SU-DHL-6 (cell line): Measurements from ENCODE around the gene SYT5.
A peak's percentile ranks its signal among the peaks of the same experiment; 100 is the strongest.
"Not testable (repeated sequence)": the region's sequence is repeated elsewhere in the genome, so short reads cannot be mapped to it uniquely, and the experiment has no call there.

ENCODE experiments used
- H2AFZ ChIP-seq: fragments of 200-600 bp; sonication (generic); 2 replicates; pipeline ENCODE4 v1.6.1; 2014; ENCODE audit warnings: low read depth, mild to moderate bottlenecking, moderate library complexity, mixed read lengths, antibody characterized with exemption, low read length; ENCODE audit not compliant: severe bottlenecking
- H3F3A ChIP-seq: fragments of 200-600 bp; shearing (Covaris generic); 2 replicates; pipeline ENCODE4 v1.6.0; 2016; ENCODE audit warnings: antibody characterized with exemption, mild to moderate bottlenecking; ENCODE audit not compliant: insufficient read depth
- H3K27ac ChIP-seq: fragments of 200-600 bp; sonication (generic); 2 replicates; pipeline ENCODE4 v1.5.1; 2016; ENCODE audit warnings: low read depth, mild to moderate bottlenecking, low read length, moderate library complexity, mixed read lengths
- H3K27me3 ChIP-seq: fragments of 200-600 bp; sonication (generic), shearing (Covaris generic); 2 replicates; pipeline ENCODE4 v1.6.0; 2014; ENCODE audit warnings: mild to moderate bottlenecking, low read length
- H3K36me3 ChIP-seq: fragments of 200-600 bp; sonication (generic); 2 replicates; pipeline ENCODE4 v1.6.1; 2014; ENCODE audit warnings: mild to moderate bottlenecking, low read length, mixed read lengths
- H3K4me2 ChIP-seq: fragments of 300-600, 200-600 bp; shearing (Covaris generic), sonication (generic); 2 replicates; pipeline ENCODE4 v1.6.0; 2014; ENCODE audit warnings: low read length, low read depth, mild to moderate bottlenecking; ENCODE audit not compliant: poor library complexity, severe bottlenecking
- H3K4me3 ChIP-seq: fragments of 200-600 bp; sonication (generic); 2 replicates; pipeline ENCODE4 v1.5.1; 2014; ENCODE audit warnings: antibody characterized with exemption, low read length, mild to moderate bottlenecking, mixed read lengths; ENCODE audit not compliant: insufficient read depth, poor library complexity, severe bottlenecking
- H3K79me2 ChIP-seq: fragments of 200-600 bp; sonication (generic); 2 replicates; pipeline ENCODE4 v1.6.1; 2014; ENCODE audit warnings: mild to moderate bottlenecking, low read length, moderate library complexity; ENCODE audit not compliant: insufficient read depth
- H3K9ac ChIP-seq: fragments of 200-600 bp; sonication (generic); 2 replicates; pipeline ENCODE4 v1.7.0; 2014; ENCODE audit warnings: mild to moderate bottlenecking, low read length
- H3K9me2 ChIP-seq: fragments of 200-600 bp; sonication (generic); replicated peaks from 2 replicates; pipeline ENCODE4 v1.6.1; 2014; ENCODE audit warnings: low read length; ENCODE audit not compliant: insufficient read depth
- H3K9me3 ChIP-seq: fragments of 200-600 bp; sonication (generic); 2 replicates; pipeline ENCODE4 v1.6.1; 2014; ENCODE audit warnings: low read length, mixed read lengths; ENCODE audit not compliant: insufficient read depth
- H4K20me1 ChIP-seq: fragments of 200-600 bp; sonication (generic); 2 replicates; pipeline ENCODE4 v1.6.1; 2014; ENCODE audit warnings: low read depth, mild to moderate bottlenecking, antibody characterized with exemption, low read length, moderate library complexity, mixed read lengths
- EZH2phosphoT487 ChIP-seq: fragments of 200-600 bp; sonication (generic), shearing (Covaris generic); conservative IDR thresholded peaks from 2 replicates; pipeline ENCODE4 v1.6.1; 2018; ENCODE audit warnings: mild to moderate bottlenecking, antibody characterized with exemption, low read length, moderate library complexity, mixed read lengths
- TF ChIP-seq, protein P1 (sequence below): fragments of 200-600 bp; sonication (generic); IDR thresholded peaks from one replicate; pipeline ENCODE4 v1.5.1; 2017; ENCODE audit warnings: antibody characterized with exemption, mild to moderate bottlenecking, low read length, moderate library complexity; ENCODE audit not compliant: insufficient read depth, poor library complexity, severe bottlenecking

SYT5 gene

DNA sequence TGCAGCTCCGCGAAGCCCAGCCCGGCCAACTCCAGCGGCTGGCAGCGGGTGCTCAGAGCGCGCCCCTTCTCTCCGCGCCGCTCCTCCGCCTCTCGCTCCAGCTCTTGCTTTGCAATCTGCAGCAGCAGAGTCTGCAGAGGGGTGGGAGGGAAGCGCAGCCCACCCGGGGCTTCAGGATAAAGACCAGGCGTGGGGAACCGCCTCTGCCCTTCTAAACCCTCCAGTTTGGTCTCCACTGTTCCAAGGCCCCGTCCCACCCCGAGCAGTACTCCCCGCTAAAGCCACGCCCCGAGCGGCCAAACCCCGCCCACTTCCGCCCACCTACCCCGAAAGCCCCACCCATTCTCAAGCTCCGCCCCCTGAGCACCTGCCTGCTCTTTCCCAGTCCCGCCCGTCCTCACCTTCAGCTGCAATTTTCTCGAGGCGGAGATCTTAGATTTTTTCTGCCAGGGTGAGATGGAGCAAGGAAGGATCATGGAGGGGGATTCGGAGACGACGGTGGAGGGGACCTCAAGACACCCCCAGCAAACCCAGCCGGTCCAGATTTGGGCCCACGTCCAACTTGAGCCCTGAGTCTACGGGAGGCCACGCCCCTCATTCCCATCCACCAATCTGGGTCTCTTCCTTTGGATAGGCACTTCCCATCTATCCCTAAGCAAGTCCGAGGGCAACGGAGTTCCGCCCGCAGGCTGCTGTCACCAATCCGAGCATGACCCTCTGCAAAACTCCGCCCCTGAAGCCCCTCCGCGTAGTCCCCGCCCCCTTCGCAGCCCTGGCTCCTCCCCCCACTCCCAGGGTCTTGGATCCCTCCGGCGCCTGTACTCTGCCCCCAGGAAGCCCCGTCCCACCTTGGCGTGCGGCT is 23.7 kb downstream of the SYT5 start:
- Histone ChIP-seq H3K79me2 (no peaks in the 10 kb centered on the region), H3K4me3 (no peak overlapping the region), H3K9ac (no peak overlapping the region), H3K36me3 (no peaks in the 10 kb centered on the region), H3K27ac (no peak overlapping the region), H3F3A (peaks cover 4% of the 10 kb centered on the region; the same call in 1 of the 2 replicates), H3K4me2 (no peak overlapping the region), H4K20me1 (no peaks in the 10 kb centered on the region), H3K9me3 (no peaks in the 10 kb centered on the region), H3K9me2 (no peaks in the 10 kb centered on the region), H2AFZ (no peak overlapping the region), H3K27me3 (no peaks in the 10 kb centered on the region)
- no peak for TF ChIP-seq EZH2phosphoT487
- TF ChIP-seq, protein P1, sequence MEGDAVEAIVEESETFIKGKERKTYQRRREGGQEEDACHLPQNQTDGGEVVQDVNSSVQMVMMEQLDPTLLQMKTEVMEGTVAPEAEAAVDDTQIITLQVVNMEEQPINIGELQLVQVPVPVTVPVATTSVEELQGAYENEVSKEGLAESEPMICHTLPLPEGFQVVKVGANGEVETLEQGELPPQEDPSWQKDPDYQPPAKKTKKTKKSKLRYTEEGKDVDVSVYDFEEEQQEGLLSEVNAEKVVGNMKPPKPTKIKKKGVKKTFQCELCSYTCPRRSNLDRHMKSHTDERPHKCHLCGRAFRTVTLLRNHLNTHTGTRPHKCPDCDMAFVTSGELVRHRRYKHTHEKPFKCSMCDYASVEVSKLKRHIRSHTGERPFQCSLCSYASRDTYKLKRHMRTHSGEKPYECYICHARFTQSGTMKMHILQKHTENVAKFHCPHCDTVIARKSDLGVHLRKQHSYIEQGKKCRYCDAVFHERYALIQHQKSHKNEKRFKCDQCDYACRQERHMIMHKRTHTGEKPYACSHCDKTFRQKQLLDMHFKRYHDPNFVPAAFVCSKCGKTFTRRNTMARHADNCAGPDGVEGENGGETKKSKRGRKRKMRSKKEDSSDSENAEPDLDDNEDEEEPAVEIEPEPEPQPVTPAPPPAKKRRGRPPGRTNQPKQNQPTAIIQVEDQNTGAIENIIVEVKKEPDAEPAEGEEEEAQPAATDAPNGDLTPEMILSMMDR = no peak

DNA sequence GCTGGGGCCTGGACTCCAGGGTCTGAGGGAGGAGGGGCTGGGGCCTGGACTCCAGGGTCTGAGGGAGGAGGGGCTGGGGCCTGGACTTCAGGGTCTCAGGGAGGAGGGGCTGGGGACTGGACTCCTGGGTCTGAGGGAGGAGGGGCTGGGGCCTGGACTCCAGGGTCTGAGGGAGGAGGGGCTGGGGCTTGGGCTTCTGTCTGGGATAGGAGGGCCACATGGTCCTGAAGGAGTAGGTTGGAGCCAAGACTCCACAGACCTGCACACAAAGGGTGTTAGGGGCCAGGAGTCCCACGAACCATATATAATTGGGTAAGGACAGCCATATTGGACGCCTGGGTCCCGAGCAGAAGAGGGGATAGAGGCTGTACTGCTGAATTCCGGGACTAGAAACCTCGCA is 24.3 kb downstream of the SYT5 start:
- H2AFZ ChIP-seq, H3K79me2 ChIP-seq, H3K36me3 ChIP-seq, H3K27ac ChIP-seq, H3K27me3 ChIP-seq, H3K9me3 ChIP-seq, H3K4me3 ChIP-seq, H3K4me2 ChIP-seq, H3F3A ChIP-seq, H4K20me1 ChIP-seq, H3K9me2 ChIP-seq, H3K9ac ChIP-seq: not testable (repeated sequence)

DNA sequence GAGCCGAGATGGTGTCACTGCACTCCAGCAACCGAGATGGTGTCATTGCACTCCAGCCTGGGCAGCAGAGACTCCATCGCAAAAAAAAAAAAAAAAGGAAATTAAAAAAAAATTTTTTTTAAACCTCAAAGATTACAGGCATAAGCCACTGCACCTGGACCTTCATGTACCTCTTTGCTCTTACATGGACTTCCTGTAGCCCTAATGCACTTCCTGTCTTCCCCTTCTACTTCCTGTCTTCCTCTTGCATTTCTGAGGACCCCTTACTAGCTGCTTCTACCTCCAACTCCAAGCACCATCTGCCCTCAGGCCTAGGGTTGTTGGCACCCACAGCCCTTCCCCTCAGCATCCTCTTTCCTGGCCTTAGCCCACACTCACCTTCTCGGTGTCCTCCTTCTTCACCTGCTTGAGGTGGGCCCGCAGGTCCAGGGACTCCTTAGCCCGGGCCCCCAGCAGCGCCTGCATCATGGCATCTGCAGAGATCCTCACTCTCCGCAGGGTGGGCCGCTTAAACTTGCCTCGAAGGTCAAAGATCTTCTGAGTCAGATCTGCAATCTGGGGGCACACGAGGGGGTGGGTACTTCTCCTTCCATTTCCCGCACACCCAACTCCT is 26.3 kb downstream of the SYT5 start:
- H3K9me2 ChIP-seq = no peaks in the 10 kb centered on the region
- H3K27me3 ChIP-seq = no peaks in the 10 kb centered on the region
- no peaks in the 10 kb centered on the region for H3K36me3 ChIP-seq
- no peak overlapping the region for H3K9ac ChIP-seq
- no peaks in the 10 kb centered on the region for H3K79me2 ChIP-seq
- H3K27ac ChIP-seq = no peak overlapping the region
- H3K9me3 ChIP-seq = no peaks in the 10 kb centered on the region
- TF ChIP-seq, protein P1 = no peak
- no peak for TF ChIP-seq EZH2phosphoT487
- peaks cover 4% of the 10 kb centered on the region; the same call in 1 of the 2 replicates for H3F3A ChIP-seq
- no peaks in the 10 kb centered on the region for H4K20me1 ChIP-seq
- H3K4me3 ChIP-seq = no peak overlapping the region
- no peak overlapping the region for H3K4me2 ChIP-seq
- H2AFZ ChIP-seq = peak overlapping the region; percentile 75

DNA sequence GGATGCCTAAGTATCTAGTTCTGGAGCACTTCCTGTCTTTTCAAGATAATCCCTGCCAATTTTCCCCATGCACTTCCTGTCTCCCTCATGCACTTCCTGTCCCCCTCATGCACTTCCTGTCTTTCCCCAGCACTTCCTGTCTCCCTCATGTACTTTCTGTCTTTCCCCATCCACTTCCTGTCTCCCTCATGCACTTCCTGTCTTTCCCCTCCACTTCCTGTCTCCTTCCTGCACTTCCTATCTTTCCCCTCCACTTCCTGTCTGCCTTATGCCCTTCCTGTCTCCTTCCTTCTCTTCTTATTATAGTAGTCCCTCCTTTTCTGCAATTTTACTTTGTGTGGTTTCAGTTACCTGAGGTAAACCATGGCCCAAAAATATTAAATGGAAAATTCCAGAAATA is 28.1 kb downstream of the SYT5 start:
- Histone ChIP-seq H3K4me3 (no peak overlapping the region), H3F3A (peaks cover 4% of the 10 kb centered on the region; the same call in 1 of the 2 replicates), H3K79me2 (no peaks in the 10 kb centered on the region), H3K9me2 (no peaks in the 10 kb centered on the region), H3K36me3 (no peaks in the 10 kb centered on the region), H3K9me3 (no peaks in the 10 kb centered on the region), H3K27me3 (no peaks in the 10 kb centered on the region), H3K4me2 (no peak overlapping the region), H2AFZ (peak overlapping the region; percentile 84), H3K9ac (no peak overlapping the region), H3K27ac (peak overlapping the region; percentile 13; the same call in 1 of the 2 replicates), H4K20me1 (no peaks in the 10 kb centered on the region)
- TF ChIP-seq, protein P1 = no peak
- no peak for TF ChIP-seq EZH2phosphoT487
